AG04450 (cell line): ENCODE measurements around the gene SNCA. TPM values are rescaled to one million over a fixed set of nuclear protein-coding genes. Genes with fewer than 3 reads are reported as not detected.

ENCODE experiments used
- CTCF ChIA-PET: fragments of 300-600, 350-600 bp; formaldehyde crosslinking; extraction: SDS; loops from one replicate; lab custom pipeline; 2022; ENCODE audit warnings: antibody characterized with exemption, inconsistent platforms; lab: Charles Lee
- POLR2A ChIA-PET: fragments of 350-600 bp; formaldehyde crosslinking; extraction: SDS; loops from one replicate; lab custom pipeline; 2021; ENCODE audit warnings: antibody characterized with exemption, inconsistent platforms; lab: Yijun Ruan, JAX
- DNase-seq: peaks from one replicate; pipeline ENCODE4 v3.0.0-alpha.2; 2011; ENCODE audit warnings: low read depth, low spot score
- H3K27ac ChIP-seq: one replicate; pipeline ENCODE4 v1.5.1; 2012; ENCODE audit warnings: low read depth, low read length, control low read depth
- H3K27me3 ChIP-seq: one replicate; pipeline ENCODE4 v1.6.0; 2012; ENCODE audit warnings: low read length; ENCODE audit not compliant: control insufficient read depth, insufficient read depth
- H3K4me3 ChIP-seq: 2 replicates; pipeline ENCODE4 v1.5.1; 2011; ENCODE audit warnings: mild to moderate bottlenecking, low read depth, low read length, control low read depth
- H3K9me3 ChIP-seq: 2 replicates; pipeline ENCODE4 v1.5.1; 2012; ENCODE audit warnings: low read length; ENCODE audit not compliant: control insufficient read depth, insufficient read depth
- CTCF ChIP-seq: IDR thresholded peaks from 2 replicates; pipeline ENCODE4 v1.5.1; 2011; ENCODE audit warnings: low read depth, low read length, control low read depth, inconsistent platforms
- polyA plus RNA-seq: library from polyadenylated mRNA; depleted of rRNA; stranded (reverse); fragments of >200 nt; gene quantifications from 2 replicates; pipeline ENCODE4 v1.2.3, GENCODE V29; 2011

Gene SNCA
- polyA plus RNA-seq, 1 experiment: 2.9 TPM

GRCh38 chr4:89754531-89754930 lies 82.4 kb downstream of the SNCA start:
- H3K27ac ChIP-seq: no peak overlapping the region
- no peak for TF ChIP-seq CTCF
- DNase-seq: no peak
- H3K9me3 ChIP-seq: no peaks in the 10 kb centered on the region
- H3K4me3 ChIP-seq: no peak overlapping the region
- POLR2A ChIA-PET: no interaction called here
- CTCF ChIA-PET: interaction anchor here (0.6 kb wide), 2 partner anchors 114 to 269 kb away, joined by 3 to 4 read pairs; no protein-coding TSS in a partner anchor
- H3K27me3 ChIP-seq: no peaks in the 10 kb centered on the region

GRCh38 chr4:89753601-89754066 lies 83.3 kb downstream of the SNCA start:
- CTCF ChIA-PET: no interaction called here
- POLR2A ChIA-PET: no interaction called here
- peak overlapping the region; percentile 17 for H3K4me3 ChIP-seq
- H3K27ac ChIP-seq: peak overlapping the region; percentile 94
- TF ChIP-seq CTCF: no peak
- peak; percentile 86 for DNase-seq
- no peaks in the 10 kb centered on the region for H3K9me3 ChIP-seq
- H3K27me3 ChIP-seq: no peaks in the 10 kb centered on the region

- peak; percentile 86 for DNase-seq
- ChIA-PET POLR2A (no interaction called here), CTCF (interaction anchor here (0.7 kb wide), 1 partner anchor 12 kb away, joined by 5 read pairs; no protein-coding TSS in a partner anchor)
- Histone ChIP-seq H3K9me3 (no peaks in the 10 kb centered on the region), H3K4me3 (peak overlapping the region; percentile 17), H3K27me3 (no peaks in the 10 kb centered on the region), H3K27ac (peak overlapping the region; percentile 94)
- TF ChIP-seq CTCF: no peak
Measured at GRCh38 chr4:89752932-89753598, 83.9 kb downstream of the SNCA start.

- TF ChIP-seq CTCF: no peak
- Histone ChIP-seq H3K9me3 (no peaks in the 10 kb centered on the region), H3K27ac (no peak overlapping the region), H3K27me3 (no peaks in the 10 kb centered on the region), H3K4me3 (no peak overlapping the region)
- ChIA-PET CTCF (interaction anchor here (1.0 kb wide), 1 partner anchor 111 kb away, joined by 3 read pairs; no protein-coding TSS in a partner anchor), POLR2A (no interaction called here)
- no peak for DNase-seq
Measured at GRCh38 chr4:89751416-89751815, 85.5 kb downstream of the SNCA start.

GRCh38 chr4:89746377-89746776 lies 90.6 kb downstream of the SNCA start:
- Histone ChIP-seq H3K9me3 (no peaks in the 10 kb centered on the region), H3K4me3 (no peak overlapping the region), H3K27ac (no peak overlapping the region), H3K27me3 (no peaks in the 10 kb centered on the region)
- no peak for DNase-seq
- TF ChIP-seq CTCF: no peak
- ChIA-PET POLR2A (no interaction called here), CTCF (interaction anchor here (1.0 kb wide), 1 partner anchor 89 kb away, joined by 5 read pairs; no protein-coding TSS in a partner anchor)
